ENCODE results near the gene ZHX3. TPM values are rescaled to one million over a fixed set of nuclear protein-coding genes. Genes with fewer than 3 reads are reported as not detected.
A peak's percentile ranks its signal among the peaks of the same experiment; 100 is the strongest.

The ZHX3 gene
- total and polyA plus RNA-seq, 10 of the 15 experiments (the other 5 are each of a cell fraction or from before 2014, with no cell fraction given) = 1.3 to 14.0 (median 5.0) TPM

GRCh38 chr20:41133709-41134361 is 183.7 kb downstream of the ZHX3 start (continued):
- TF ChIP-seq, protein P1, sequence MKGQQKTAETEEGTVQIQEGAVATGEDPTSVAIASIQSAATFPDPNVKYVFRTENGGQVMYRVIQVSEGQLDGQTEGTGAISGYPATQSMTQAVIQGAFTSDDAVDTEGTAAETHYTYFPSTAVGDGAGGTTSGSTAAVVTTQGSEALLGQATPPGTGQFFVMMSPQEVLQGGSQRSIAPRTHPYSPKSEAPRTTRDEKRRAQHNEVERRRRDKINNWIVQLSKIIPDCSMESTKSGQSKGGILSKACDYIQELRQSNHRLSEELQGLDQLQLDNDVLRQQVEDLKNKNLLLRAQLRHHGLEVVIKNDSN (IDR thresholded peaks at IDR 0.05; ENCODE audit: borderline replicate concordance, extremely low read length, insufficient read depth, low read depth, low read length) = no peak
- TF ChIP-seq POLR2A (IDR thresholded peaks at IDR 0.05; ENCODE audit: low read depth, low read length) (0 out of 2 replicates have a peak, but pooled peaks have one; percentile 19), CEBPZ (IDR thresholded peaks at IDR 0.05; ENCODE audit: low read depth, low read length) (no peak), SMAD5 (IDR thresholded peaks at IDR 0.05; ENCODE audit: low read depth) (no peak), ZBED1 (IDR thresholded peaks at IDR 0.05; ENCODE audit: borderline replicate concordance) (peak; percentile 63), FOXK2 (IDR thresholded peaks at IDR 0.05) (peak; percentile 79), RAD21 (IDR thresholded peaks at IDR 0.05; ENCODE audit: insufficient read depth, low read depth, low read length) (no peak), BMI1 (IDR thresholded peaks at IDR 0.05; ENCODE audit: borderline replicate concordance) (no peak), WRNIP1 (IDR thresholded peaks at IDR 0.05; ENCODE audit: borderline replicate concordance, low read depth, low read length) (0 out of 2 replicates have a peak, but pooled peaks have one; percentile 80), RBBP5 (conservative IDR thresholded peaks at IDR 0.05) (no peak), ESRRA (IDR thresholded peaks at IDR 0.05; ENCODE audit: low read length) (no peak)
- TF ChIP-seq, protein P2, sequence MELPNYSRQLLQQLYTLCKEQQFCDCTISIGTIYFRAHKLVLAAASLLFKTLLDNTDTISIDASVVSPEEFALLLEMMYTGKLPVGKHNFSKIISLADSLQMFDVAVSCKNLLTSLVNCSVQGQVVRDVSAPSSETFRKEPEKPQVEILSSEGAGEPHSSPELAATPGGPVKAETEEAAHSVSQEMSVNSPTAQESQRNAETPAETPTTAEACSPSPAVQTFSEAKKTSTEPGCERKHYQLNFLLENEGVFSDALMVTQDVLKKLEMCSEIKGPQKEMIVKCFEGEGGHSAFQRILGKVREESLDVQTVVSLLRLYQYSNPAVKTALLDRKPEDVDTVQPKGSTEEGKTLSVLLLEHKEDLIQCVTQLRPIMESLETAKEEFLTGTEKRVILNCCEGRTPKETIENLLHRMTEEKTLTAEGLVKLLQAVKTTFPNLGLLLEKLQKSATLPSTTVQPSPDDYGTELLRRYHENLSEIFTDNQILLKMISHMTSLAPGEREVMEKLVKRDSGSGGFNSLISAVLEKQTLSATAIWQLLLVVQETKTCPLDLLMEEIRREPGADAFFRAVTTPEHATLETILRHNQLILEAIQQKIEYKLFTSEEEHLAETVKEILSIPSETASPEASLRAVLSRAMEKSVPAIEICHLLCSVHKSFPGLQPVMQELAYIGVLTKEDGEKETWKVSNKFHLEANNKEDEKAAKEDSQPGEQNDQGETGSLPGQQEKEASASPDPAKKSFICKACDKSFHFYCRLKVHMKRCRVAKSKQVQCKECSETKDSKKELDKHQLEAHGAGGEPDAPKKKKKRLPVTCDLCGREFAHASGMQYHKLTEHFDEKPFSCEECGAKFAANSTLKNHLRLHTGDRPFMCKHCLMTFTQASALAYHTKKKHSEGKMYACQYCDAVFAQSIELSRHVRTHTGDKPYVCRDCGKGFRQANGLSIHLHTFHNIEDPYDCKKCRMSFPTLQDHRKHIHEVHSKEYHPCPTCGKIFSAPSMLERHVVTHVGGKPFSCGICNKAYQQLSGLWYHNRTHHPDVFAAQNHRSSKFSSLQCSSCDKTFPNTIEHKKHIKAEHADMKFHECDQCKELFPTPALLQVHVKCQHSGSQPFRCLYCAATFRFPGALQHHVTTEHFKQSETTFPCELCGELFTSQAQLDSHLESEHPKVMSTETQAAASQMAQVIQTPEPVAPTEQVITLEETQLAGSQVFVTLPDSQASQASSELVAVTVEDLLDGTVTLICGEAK (IDR thresholded peaks at IDR 0.05; ENCODE audit: borderline replicate concordance) = no peak; the same call in 1 of the 2 replicates
- TF ChIP-seq, protein P3, sequence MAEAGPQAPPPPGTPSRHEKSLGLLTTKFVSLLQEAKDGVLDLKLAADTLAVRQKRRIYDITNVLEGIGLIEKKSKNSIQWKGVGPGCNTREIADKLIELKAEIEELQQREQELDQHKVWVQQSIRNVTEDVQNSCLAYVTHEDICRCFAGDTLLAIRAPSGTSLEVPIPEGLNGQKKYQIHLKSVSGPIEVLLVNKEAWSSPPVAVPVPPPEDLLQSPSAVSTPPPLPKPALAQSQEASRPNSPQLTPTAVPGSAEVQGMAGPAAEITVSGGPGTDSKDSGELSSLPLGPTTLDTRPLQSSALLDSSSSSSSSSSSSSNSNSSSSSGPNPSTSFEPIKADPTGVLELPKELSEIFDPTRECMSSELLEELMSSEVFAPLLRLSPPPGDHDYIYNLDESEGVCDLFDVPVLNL (IDR thresholded peaks at IDR 0.05; ENCODE audit: low read depth, low read length) = no peak
- TF ChIP-seq, protein P4, sequence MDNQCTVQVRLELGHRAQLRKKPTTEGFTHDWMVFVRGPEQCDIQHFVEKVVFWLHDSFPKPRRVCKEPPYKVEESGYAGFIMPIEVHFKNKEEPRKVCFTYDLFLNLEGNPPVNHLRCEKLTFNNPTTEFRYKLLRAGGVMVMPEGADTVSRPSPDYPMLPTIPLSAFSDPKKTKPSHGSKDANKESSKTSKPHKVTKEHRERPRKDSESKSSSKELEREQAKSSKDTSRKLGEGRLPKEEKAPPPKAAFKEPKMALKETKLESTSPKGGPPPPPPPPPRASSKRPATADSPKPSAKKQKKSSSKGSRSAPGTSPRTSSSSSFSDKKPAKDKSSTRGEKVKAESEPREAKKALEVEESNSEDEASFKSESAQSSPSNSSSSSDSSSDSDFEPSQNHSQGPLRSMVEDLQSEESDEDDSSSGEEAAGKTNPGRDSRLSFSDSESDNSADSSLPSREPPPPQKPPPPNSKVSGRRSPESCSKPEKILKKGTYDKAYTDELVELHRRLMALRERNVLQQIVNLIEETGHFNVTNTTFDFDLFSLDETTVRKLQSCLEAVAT (IDR thresholded peaks at IDR 0.05) = peak; percentile 81; the same call in 1 of the 2 replicates
- TF ChIP-seq, protein P5, sequence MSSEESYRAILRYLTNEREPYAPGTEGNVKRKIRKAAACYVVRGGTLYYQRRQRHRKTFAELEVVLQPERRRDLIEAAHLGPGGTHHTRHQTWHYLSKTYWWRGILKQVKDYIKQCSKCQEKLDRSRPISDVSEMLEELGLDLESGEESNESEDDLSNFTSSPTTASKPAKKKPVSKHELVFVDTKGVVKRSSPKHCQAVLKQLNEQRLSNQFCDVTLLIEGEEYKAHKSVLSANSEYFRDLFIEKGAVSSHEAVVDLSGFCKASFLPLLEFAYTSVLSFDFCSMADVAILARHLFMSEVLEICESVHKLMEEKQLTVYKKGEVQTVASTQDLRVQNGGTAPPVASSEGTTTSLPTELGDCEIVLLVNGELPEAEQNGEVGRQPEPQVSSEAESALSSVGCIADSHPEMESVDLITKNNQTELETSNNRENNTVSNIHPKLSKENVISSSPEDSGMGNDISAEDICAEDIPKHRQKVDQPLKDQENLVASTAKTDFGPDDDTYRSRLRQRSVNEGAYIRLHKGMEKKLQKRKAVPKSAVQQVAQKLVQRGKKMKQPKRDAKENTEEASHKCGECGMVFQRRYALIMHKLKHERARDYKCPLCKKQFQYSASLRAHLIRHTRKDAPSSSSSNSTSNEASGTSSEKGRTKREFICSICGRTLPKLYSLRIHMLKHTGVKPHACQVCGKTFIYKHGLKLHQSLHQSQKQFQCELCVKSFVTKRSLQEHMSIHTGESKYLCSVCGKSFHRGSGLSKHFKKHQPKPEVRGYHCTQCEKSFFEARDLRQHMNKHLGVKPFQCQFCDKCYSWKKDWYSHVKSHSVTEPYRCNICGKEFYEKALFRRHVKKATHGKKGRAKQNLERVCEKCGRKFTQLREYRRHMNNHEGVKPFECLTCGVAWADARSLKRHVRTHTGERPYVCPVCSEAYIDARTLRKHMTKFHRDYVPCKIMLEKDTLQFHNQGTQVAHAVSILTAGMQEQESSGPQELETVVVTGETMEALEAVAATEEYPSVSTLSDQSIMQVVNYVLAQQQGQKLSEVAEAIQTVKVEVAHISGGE (CRISPR knock-in tag; IDR thresholded peaks at IDR 0.05) = no peak
